ENCODE results near the gene WNT11.
A peak's percentile ranks its signal among the peaks of the same experiment; 100 is the strongest.

WNT11 gene

GRCh38 chr11:76217653-76218160 is 11.4 kb upstream of the WNT11 start:
- no peak for DNase-seq

GRCh38 chr11:76216536-76217325 is 10.4 kb upstream of the WNT11 start:
- no peak for DNase-seq

- DNase-seq: no peak
Measured at GRCh38 chr11:76215941-76216340, 9.6 kb upstream of the WNT11 start.

GRCh38 chr11:76214968-76215548 is 8.8 kb upstream of the WNT11 start:
- peak; percentile 82 for DNase-seq

GRCh38 chr11:76214186-76214585 is 7.9 kb upstream of the WNT11 start:
- DNase-seq: no peak

- peak; percentile 58 for DNase-seq
Measured at GRCh38 chr11:76212086-76213035, 6.1 kb upstream of the WNT11 start.

- no peak for DNase-seq
Measured at GRCh38 chr11:76210931-76211851, 4.9 kb upstream of the WNT11 start.

GRCh38 chr11:76209973-76210930 is 4.0 kb upstream of the WNT11 start:
- DNase-seq: no peak

- DNase-seq: peak; percentile 83
Measured at GRCh38 chr11:76209375-76209972, 3.2 kb upstream of the WNT11 start.

- DNase-seq: peak; percentile 100
Measured at GRCh38 chr11:76208438-76209374, 2.4 kb upstream of the WNT11 start.

- peak; percentile 99 for DNase-seq
Measured at GRCh38 chr11:76207642-76208401, 1.5 kb upstream of the WNT11 start.

GRCh38 chr11:76206077-76206326 is 300 bp downstream of the WNT11 start:
- no peak for DNase-seq

- DNase-seq: no peak
Measured at GRCh38 chr11:76205252-76206076, 838 bp downstream of the WNT11 start.

- DNase-seq: no peak
Measured at GRCh38 chr11:76203937-76204336, 2.4 kb downstream of the WNT11 start.

GRCh38 chr11:76203131-76203925 is 3.0 kb downstream of the WNT11 start:
- no peak for DNase-seq

GRCh38 chr11:76201672-76202412 is 4.5 kb downstream of the WNT11 start:
- DNase-seq: no peak
